C4-2B (cell line): Measurements from ENCODE around the gene PCSK5.
"Not testable (repeated sequence)": the region's sequence is repeated elsewhere in the genome, so short reads cannot be mapped to it uniquely, and the experiment has no call there.

Experiments
- H3K27ac ChIP-seq: fragments of 450-650 bp; 2 replicates; pipeline ENCODE4 v1.5.1; 2017
- ZFX ChIP-seq: fragments of 450-650 bp; IDR thresholded peaks from 2 replicates; pipeline ENCODE4 v1.6.1; 2017
- TF ChIP-seq, protein P1 (sequence below): fragments of 450-650 bp; conservative IDR thresholded peaks from 2 replicates; pipeline ENCODE4 v1.5.1; 2017; ENCODE audit warnings: mild to moderate bottlenecking

The PCSK5 gene

DNA sequence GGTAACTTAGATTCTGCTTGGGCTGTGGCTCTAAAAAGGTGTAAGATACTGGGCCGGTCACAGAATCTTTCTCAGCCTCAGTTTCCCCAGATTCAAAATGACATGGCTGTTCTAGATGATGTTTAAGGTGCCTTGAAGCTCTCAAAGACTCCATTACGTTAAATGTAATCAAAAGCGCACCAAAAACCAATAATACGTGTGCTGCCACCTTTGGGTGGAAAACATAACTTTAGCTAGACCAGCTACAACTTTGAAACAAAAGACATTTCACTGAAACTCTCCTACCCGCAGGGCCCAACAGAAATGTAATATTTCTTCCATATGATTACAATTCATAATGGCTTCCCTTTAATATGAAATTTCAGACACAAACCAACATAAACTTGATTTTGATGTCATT lies 35.0 kb upstream of the PCSK5 start:
- H3K27ac ChIP-seq = no peak overlapping the region
- no peak for TF ChIP-seq ZFX
- TF ChIP-seq, protein P1, sequence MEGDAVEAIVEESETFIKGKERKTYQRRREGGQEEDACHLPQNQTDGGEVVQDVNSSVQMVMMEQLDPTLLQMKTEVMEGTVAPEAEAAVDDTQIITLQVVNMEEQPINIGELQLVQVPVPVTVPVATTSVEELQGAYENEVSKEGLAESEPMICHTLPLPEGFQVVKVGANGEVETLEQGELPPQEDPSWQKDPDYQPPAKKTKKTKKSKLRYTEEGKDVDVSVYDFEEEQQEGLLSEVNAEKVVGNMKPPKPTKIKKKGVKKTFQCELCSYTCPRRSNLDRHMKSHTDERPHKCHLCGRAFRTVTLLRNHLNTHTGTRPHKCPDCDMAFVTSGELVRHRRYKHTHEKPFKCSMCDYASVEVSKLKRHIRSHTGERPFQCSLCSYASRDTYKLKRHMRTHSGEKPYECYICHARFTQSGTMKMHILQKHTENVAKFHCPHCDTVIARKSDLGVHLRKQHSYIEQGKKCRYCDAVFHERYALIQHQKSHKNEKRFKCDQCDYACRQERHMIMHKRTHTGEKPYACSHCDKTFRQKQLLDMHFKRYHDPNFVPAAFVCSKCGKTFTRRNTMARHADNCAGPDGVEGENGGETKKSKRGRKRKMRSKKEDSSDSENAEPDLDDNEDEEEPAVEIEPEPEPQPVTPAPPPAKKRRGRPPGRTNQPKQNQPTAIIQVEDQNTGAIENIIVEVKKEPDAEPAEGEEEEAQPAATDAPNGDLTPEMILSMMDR = peak; percentile 70

DNA sequence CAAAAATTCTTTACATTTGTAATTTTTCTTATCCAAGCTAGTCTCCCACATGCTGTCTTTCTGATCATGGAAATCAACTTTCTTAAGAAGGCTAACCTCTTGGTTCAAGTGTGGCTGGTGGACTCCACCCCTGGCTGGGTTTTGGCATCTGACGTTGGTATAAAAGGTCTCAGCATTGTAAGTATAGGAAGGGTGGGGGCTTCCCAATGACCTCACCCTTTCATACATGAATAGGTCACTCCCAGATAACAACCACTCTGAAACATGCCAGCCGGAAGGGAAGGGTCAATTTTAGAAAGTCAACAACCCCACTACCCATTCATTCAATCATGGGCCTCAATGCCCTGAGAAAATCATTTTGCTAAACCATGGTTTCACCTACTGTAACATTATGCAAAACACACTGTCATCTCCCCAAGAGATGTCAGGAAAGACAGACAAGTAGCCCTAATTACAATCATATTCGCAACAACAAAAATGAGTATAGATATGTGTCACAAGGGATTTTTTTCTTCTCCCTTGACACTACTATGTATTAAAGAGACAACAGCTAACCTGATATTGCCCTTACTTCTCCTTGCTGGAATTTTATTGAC lies 31.9 kb upstream of the PCSK5 start:
- no peak overlapping the region for H3K27ac ChIP-seq
- TF ChIP-seq, protein P1 = no peak
- TF ChIP-seq ZFX = no peak

DNA sequence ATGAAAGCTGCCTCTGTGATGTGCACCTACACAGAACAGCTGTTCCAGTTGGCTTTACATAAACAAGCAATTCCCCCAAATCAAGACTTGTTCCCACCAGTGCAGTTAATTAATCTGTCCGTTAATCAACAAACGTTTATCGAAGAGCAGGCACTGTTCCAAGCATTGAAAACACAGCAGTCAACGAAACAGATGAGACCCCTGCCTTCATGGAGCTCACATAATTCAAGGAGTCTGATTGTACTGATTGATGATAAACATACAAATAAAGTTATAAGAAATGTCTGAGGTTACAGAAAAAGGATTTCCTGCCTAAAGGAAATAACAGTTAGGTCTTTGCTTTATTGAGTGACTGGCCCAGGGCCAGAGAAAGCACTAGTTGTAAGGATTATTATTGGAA lies 26.2 kb upstream of the PCSK5 start:
- H3K27ac ChIP-seq = no peak overlapping the region
- TF ChIP-seq, protein P1 = no peak
- TF ChIP-seq ZFX = no peak

DNA sequence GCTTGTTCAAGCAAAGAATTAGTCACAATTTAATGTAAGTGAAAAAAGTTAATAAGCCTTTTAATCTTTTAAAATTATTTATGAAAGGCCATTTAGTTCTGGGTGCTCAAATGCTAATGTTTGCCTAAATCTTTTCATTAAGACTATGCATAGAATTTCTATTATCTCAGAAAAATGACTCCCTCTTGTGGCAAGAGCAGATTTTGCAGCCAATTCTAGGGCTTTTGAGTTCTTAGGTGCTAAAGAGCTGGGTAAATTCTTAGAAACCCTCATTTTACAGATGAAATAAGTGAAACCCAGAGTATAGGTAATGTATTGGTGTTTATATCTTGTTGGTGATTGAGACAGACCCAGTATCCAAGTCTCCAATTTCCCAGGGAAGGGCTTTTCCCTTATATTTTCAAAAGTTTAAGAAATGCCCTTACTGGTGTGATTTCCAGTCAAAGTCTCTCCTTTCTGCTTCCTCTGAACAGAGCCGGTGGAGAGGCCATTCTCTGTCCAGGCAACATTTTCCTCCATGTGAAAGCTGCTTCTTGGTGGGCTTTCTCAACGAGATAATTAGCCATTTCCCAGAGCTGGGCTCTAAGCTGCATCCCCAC lies 24.1 kb upstream of the PCSK5 start:
- no peak for TF ChIP-seq ZFX
- TF ChIP-seq, protein P1 = peak; percentile 85
- no peak overlapping the region for H3K27ac ChIP-seq

DNA sequence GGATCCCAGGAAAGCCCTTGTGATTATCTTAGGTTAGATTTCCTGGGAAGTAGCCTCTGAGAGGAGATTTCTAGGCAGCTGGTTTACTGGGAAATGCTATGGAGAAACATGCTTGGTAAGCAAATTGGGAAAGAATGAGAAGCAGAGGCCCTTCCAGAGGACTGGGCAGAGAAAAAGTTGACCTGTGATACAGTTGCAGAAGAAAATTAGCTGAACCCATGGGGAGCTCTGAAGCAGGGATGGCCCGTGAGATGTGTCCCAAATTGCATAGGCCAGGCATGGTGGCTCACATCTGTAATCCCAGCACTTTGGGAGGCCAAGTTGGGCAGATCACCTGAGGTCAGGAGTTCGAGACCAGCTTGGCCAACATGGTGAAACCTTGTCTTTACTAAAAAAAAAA lies 21.9 kb upstream of the PCSK5 start:
- H3K27ac ChIP-seq = not testable (repeated sequence)

DNA sequence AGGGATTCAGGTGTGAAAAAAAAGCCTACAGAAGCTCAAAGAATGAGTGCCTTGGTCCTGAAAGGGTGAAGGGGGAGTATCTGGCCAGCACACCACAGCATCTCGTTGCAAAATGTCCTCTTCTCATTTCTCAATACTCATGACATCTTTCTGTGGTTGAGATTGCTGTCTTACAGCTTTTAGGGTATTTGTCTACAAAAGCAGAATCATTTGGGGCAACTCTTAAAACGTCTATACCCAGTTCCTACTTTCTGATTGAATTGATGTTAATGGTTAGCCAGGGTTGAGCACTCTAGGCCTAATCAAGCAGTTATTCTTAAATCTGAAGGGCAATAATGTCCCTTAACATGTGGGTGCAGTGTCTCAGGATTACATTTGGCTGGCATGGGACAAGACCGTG lies 21.2 kb upstream of the PCSK5 start:
- TF ChIP-seq, protein P1 = no peak
- no peak for TF ChIP-seq ZFX

DNA sequence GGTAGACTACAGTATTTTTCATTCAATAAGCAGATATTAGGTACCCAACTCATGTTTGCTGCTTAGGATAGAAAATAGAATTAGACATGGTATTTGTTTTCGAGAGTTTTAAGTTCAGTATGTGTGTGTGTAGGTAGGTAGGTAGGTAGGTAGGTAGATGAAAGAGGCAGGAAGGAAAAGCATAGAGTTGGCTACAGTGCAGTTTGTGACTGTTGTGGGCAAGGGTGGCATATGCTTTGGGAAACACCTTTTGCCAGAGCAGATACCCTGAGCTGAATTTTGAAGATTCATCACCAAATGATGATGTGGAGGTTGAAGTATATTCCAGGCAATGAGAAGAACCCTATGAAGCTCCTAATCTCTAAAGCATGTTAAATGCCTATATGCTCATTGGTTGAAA lies 20.0 kb upstream of the PCSK5 start:
- no peak overlapping the region for H3K27ac ChIP-seq
- no peak for TF ChIP-seq ZFX
- TF ChIP-seq, protein P1 = no peak

More for the DNA sequence above, 21.2 kb upstream of the PCSK5 start:
- H3K27ac ChIP-seq = no peak overlapping the region

DNA sequence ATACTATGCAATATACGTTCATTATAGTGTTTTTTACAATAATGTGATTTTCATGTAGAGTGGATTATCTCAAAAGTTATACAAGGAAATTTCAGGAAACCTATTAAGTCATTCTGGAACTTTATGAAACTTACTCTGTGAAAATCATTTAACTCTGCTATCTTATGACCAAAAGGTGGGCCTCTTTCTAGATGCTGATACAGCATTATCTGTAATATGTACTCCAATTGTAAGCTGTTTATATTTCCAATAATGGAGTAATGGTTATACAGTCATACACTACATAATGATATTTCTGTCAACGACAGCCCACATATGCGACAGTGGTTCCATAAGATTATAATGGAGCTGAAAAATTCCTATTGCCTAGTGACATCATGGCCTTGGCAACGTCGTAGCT lies 18.8 kb upstream of the PCSK5 start:
- no peak for TF ChIP-seq ZFX
- TF ChIP-seq, protein P1 = no peak
- no peak overlapping the region for H3K27ac ChIP-seq
